AG09309 (cell line): Measurements from ENCODE around the gene FTH1.

Experiments used
- DNase-seq: peaks from one replicate; pipeline ENCODE4 v3.0.0-alpha.2; 2010; ENCODE audit warnings: low read depth
- H3K4me3 ChIP-seq: 2 replicates; pipeline ENCODE4 v1.5.1; 2011; ENCODE audit warnings: mild to moderate bottlenecking, low read depth, low read length, moderate library complexity; ENCODE audit not compliant: control insufficient read depth
- TF ChIP-seq, protein P1 (sequence below): IDR thresholded peaks from 2 replicates; pipeline ENCODE4 v1.5.1; 2011; ENCODE audit warnings: mild to moderate bottlenecking, low read depth, low read length, inconsistent platforms; ENCODE audit not compliant: insufficient read depth, control insufficient read depth; ENCODE audit errors: missing control alignments

Gene FTH1

GRCh38 chr11:61959114-61959513 is 8.3 kb downstream of the FTH1 start:
- no peak for DNase-seq
- TF ChIP-seq, protein P1, sequence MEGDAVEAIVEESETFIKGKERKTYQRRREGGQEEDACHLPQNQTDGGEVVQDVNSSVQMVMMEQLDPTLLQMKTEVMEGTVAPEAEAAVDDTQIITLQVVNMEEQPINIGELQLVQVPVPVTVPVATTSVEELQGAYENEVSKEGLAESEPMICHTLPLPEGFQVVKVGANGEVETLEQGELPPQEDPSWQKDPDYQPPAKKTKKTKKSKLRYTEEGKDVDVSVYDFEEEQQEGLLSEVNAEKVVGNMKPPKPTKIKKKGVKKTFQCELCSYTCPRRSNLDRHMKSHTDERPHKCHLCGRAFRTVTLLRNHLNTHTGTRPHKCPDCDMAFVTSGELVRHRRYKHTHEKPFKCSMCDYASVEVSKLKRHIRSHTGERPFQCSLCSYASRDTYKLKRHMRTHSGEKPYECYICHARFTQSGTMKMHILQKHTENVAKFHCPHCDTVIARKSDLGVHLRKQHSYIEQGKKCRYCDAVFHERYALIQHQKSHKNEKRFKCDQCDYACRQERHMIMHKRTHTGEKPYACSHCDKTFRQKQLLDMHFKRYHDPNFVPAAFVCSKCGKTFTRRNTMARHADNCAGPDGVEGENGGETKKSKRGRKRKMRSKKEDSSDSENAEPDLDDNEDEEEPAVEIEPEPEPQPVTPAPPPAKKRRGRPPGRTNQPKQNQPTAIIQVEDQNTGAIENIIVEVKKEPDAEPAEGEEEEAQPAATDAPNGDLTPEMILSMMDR: no peak
- no peak overlapping the region for H3K4me3 ChIP-seq

GRCh38 chr11:61958590-61958989 is 8.8 kb downstream of the FTH1 start:
- TF ChIP-seq, protein P1: no peak
- no peak for DNase-seq
- H3K4me3 ChIP-seq: no peak overlapping the region

DNA sequence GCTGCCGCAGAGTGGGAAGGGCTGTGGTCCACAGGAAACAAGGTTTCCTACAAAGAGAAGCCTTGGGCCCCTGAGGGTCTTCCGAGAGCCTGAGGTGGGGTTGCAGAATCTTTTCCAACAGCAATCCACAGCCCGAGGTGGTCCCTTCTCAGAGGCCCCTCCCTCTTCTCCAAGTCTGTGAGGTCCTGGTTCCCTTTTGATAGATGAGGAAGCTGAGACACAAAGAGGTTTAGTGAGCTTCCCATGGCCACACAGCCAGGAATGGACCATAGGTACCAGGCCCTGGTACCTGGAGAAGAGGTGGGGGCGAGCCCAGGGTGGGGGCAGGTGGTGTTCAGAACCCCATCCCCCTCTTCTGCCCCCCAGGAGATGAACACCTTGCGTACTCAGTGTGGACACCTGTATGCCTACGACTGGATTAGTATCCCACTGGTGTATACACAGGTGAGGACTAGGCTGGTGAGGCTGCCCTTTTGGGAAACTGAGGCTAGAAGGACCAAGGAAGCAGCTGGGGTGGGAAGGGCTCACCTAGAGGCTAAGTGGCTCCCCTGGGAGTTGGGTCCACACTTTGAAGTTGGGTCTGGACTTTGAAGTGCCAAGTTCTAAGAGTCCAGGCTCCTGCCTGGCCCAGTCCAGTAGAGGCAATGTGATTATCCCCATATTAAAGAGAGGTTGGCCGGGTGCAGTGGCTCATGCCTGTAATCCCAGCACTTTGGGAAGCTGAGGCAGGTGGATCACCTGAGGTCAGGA is 10.2 kb downstream of the FTH1 start:
- TF ChIP-seq, protein P1: no peak
- no peak overlapping the region for H3K4me3 ChIP-seq
- no peak for DNase-seq

- no peak for DNase-seq
- TF ChIP-seq, protein P1: no peak
- H3K4me3 ChIP-seq: no peak overlapping the region; the same call in 1 of the 2 replicates
Measured at GRCh38 chr11:61956191-61957020, 11.0 kb downstream of the FTH1 start.

DNA sequence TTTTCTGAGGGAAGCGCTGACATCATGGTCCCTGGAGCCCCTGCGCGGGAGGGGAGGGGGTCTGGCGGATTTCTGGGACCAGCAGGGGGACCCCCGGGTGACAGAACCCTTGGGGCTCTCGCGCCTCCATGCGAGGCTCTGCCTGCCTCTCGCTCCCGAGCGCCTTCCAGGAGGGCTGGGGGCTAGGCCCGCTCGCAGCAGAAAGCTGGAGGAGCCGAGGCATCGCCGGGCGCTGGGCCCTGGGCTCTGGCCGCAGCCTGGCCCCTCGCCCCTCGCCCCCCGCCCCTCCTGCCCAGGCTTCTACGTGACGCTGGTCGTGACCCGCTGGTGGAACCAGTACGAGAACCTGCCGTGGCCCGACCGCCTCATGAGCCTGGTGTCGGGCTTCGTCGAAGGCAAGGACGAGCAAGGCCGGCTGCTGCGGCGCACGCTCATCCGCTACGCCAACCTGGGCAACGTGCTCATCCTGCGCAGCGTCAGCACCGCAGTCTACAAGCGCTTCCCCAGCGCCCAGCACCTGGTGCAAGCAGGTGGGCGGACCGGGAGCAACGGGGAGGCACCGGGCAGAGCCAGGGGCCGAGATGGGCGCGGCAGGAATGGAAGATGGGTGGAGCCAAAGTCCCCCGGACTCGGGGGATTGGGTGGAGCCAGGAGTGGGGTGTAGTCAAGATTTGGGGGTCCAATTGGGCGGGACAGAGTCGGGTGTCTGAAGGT is 11.9 kb downstream of the FTH1 start:
- peak overlapping the region; percentile 42 for H3K4me3 ChIP-seq
- TF ChIP-seq, protein P1: no peak
- no peak for DNase-seq

DNA sequence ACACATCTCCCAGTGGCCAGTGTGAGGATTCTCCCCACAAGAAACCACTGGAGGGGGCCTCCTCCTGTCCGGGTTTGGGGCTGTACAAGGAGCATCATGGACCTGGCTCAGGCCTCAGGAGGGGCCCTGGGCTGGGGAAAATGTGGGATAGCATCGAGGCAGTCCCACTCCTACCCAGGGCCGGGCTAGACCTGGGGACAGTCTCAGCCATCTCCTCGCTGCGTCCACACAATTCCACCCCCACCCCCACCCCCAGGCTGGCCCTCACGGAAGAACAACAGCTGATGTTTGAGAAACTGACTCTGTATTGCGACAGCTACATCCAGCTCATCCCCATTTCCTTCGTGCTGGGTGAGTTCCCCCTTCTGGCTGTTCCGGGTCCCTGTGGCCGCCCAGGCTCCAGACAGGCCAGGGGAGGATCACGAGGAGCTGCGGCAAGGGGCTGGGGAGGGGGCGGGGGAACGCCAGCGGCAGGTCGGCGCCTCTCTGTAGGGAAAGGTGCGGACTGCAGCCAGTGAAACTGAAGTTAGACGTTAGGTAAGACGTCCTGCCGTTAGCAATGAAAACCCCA is 12.5 kb downstream of the FTH1 start:
- TF ChIP-seq, protein P1: peak; percentile 35
- H3K4me3 ChIP-seq: peak overlapping the region; percentile 42
- DNase-seq: peak; percentile 72
